SK-N-MC (cell line): Measurements from ENCODE around the gene ARHGAP26.

Experiments
- DNase-seq: peaks from one replicate; pipeline ENCODE4 v3.0.0-alpha.2; 2011; ENCODE audit warnings: low read depth, low spot score
- H3K27ac ChIP-seq: fragments of 200-600 bp; sonication (generic); 2 replicates; pipeline ENCODE4 v1.5.1; 2016; ENCODE audit warnings: mixed run types
- H3K36me3 ChIP-seq: fragments of 200-600 bp; sonication (generic); 2 replicates; pipeline ENCODE4 v1.6.1; 2017; ENCODE audit warnings: antibody characterized with exemption, low read length, mixed read lengths; ENCODE audit not compliant: insufficient read depth
- H3K4me3 ChIP-seq: fragments of 200-600 bp; sonication (generic); 2 replicates; pipeline ENCODE4 v1.5.1; 2016
- H3K9ac ChIP-seq: fragments of 200-600 bp; sonication (generic); 2 replicates; pipeline ENCODE4 v1.8.0; 2017; ENCODE audit warnings: mixed run types, mixed read lengths; ENCODE audit not compliant: insufficient read length
- H3K9me3 ChIP-seq: fragments of 200-600 bp; sonication (generic); 2 replicates; pipeline ENCODE4 v1.6.1; 2017; ENCODE audit warnings: low read depth, mild to moderate bottlenecking, antibody characterized with exemption, low read length, moderate library complexity, mixed read lengths
- EZH2 ChIP-seq: fragments of 200-600 bp; sonication (generic); IDR thresholded peaks from one replicate; pipeline ENCODE4 v1.6.1; 2017; ENCODE audit warnings: antibody characterized with exemption
- FOXP2 ChIP-seq: optimal IDR thresholded peaks from 2 replicates; pipeline ENCODE3; 2011; ENCODE audit warnings: mild to moderate bottlenecking, moderate library complexity; ENCODE audit not compliant: insufficient read depth; ENCODE audit errors: extremely low read length, control extremely low read depth
- POLR2AphosphoS5 ChIP-seq: IDR thresholded peaks from 2 replicates; pipeline ENCODE4 v1.6.1; 2012; ENCODE audit warnings: mild to moderate bottlenecking, low read depth, low read length, borderline replicate concordance

ARHGAP26 gene

DNA sequence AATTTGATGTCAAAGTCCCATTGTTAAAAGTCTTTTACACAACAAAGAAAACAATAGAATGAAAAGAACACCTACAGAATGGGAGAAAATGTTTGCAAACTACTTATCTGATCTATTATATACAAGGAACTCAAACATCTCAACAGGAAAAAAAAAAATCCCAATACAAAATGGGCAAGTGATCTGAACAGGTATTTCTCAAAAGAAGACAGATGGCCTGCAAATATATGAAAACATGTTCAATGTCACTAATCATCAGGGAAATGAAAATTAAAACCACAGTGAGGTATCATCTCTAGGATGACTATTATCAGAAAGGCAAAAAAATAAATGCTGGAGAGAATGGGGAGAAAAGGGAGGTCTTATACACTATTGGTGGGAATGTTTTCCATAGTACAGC is 301.8 kb downstream of the ARHGAP26 start:
- Histone ChIP-seq H3K27ac (no peak overlapping the region), H3K9ac (no peak overlapping the region), H3K36me3 (no peaks in the 10 kb centered on the region), H3K4me3 (no peak overlapping the region), H3K9me3 (no peaks in the 10 kb centered on the region)
- no peak for TF ChIP-seq FOXP2
- TF ChIP-seq POLR2AphosphoS5 = no peak
- no peak for TF ChIP-seq EZH2
- no peak for DNase-seq

DNA sequence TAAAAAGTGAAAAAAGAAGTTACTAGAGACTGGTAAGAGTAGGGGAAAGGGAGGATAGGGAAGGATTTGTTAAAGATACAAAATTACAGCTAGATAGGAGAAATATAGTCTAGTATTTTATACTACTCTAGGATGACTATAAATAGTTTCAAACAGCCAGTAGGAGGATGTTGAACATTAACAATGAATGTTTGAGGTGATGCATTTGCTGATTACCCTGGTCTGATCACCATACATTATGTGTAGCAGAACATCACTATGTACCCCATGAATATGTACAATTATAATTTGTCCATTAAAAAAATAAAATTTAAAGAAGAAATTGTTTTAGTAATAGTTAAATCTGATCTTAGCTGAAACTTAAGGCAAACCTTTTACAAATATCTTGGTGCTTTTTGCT is 302.6 kb downstream of the ARHGAP26 start:
- no peaks in the 10 kb centered on the region for H3K9me3 ChIP-seq
- TF ChIP-seq POLR2AphosphoS5 (no peak), FOXP2 (no peak), EZH2 (no peak)
- no peak overlapping the region for H3K27ac ChIP-seq
- no peaks in the 10 kb centered on the region for H3K36me3 ChIP-seq
- no peak overlapping the region for H3K4me3 ChIP-seq
- no peak for DNase-seq
- H3K9ac ChIP-seq = no peak overlapping the region

GRCh38 chr5:143073766-143074165 is 303.6 kb downstream of the ARHGAP26 start:
- Histone ChIP-seq H3K27ac (no peak overlapping the region), H3K9me3 (no peaks in the 10 kb centered on the region), H3K36me3 (no peaks in the 10 kb centered on the region), H3K4me3 (no peak overlapping the region), H3K9ac (no peak overlapping the region)
- TF ChIP-seq POLR2AphosphoS5 (no peak), EZH2 (no peak), FOXP2 (no peak)
- no peak for DNase-seq

DNA sequence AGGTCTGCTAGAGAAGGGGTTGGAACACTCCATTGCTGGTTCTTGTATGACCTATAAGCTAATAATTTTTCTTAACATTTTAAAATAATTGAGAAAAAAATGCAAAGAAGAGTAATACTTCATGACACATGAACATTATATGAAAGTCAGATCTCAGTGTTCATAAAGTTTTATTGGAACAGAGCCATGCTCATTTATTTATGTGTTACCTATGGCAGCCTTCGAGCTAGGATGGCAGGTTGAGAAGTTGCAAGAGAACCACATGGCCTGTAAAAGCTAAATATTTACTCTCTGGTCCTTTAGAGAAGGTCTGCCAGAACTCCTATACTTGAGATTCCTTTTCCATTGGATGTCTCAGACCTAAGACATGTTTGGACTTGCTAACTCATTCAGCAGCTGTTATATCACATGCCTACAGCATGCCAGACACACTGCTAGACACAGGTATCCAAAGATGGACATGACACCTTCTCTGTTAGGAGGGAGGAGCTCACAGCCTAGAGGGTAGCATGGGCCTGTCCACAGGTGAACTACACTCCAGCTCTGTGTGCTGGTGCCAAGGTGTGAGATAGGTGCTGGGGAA is 304.3 kb downstream of the ARHGAP26 start:
- DNase-seq = no peak
- H3K9ac ChIP-seq = no peak overlapping the region
- H3K27ac ChIP-seq = no peak overlapping the region
- H3K4me3 ChIP-seq = no peak overlapping the region
- TF ChIP-seq EZH2 (no peak), FOXP2 (no peak), POLR2AphosphoS5 (no peak)
- no peaks in the 10 kb centered on the region for H3K9me3 ChIP-seq
- no peaks in the 10 kb centered on the region for H3K36me3 ChIP-seq

DNA sequence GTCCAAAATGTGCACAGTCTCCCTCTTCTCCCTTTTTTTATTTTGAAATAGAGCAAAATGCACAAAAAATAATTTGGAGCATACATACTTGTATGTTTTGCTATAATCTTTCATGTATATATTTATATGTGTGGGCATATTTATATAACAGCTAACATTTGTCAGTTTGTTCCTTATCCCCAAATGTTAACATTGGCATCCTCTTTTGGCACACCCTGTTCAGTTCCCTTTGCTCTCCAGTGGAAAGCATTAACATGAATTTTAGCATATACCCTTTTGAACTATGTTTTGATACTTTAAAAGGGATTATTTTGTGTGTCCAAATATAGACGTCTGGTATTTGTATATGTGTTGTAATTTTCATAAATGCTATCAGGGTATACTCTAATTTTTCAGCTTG is 306.2 kb downstream of the ARHGAP26 start:
- H3K4me3 ChIP-seq = no peak overlapping the region
- H3K36me3 ChIP-seq = no peaks in the 10 kb centered on the region
- TF ChIP-seq FOXP2 (no peak), EZH2 (no peak), POLR2AphosphoS5 (no peak)

GRCh38 chr5:143077453-143078103 is 307.4 kb downstream of the ARHGAP26 start:
- TF ChIP-seq EZH2 = no peak
- TF ChIP-seq POLR2AphosphoS5 = no peak
- no peak for TF ChIP-seq FOXP2
- Histone ChIP-seq H3K9me3 (no peaks in the 10 kb centered on the region), H3K27ac (no peak overlapping the region), H3K9ac (no peak overlapping the region), H3K36me3 (no peaks in the 10 kb centered on the region), H3K4me3 (no peak overlapping the region)
- no peak for DNase-seq

More for the DNA sequence above, 306.2 kb downstream of the ARHGAP26 start:
- no peaks in the 10 kb centered on the region for H3K9me3 ChIP-seq
- H3K27ac ChIP-seq = no peak overlapping the region
- no peak overlapping the region for H3K9ac ChIP-seq
- DNase-seq = no peak

DNA sequence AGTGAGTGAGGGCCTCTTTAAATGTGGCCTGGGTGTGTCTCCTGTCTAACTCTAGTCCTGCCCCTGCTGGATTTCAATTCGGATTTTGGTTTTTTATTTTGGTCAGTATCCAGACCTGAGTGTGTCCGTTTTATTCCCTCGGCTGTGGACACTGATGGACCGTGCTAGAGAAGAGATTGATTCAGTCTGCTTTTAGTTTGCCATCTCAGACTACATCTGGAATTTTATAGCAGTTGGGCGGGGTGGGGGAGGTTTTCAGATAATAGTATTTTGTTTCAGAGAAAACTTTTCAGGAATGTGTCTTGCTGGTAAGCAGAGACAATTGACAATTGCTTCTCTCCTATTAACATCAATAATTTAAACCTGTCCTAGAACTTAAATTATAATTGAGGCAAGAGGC is 308.1 kb downstream of the ARHGAP26 start:
- Histone ChIP-seq H3K36me3 (no peaks in the 10 kb centered on the region), H3K4me3 (no peak overlapping the region), H3K9ac (no peak overlapping the region), H3K27ac (no peak overlapping the region), H3K9me3 (no peaks in the 10 kb centered on the region)
- no peak for DNase-seq
- TF ChIP-seq FOXP2 (no peak), EZH2 (no peak), POLR2AphosphoS5 (no peak)

- Histone ChIP-seq H3K27ac (no peak overlapping the region), H3K4me3 (no peak overlapping the region), H3K9ac (no peak overlapping the region), H3K36me3 (no peaks in the 10 kb centered on the region), H3K9me3 (no peaks in the 10 kb centered on the region)
- DNase-seq = no peak
- TF ChIP-seq EZH2 = no peak
These were observed 308.8 kb downstream of the ARHGAP26 start for GRCh38 chr5:143078971-143079370.

GRCh38 chr5:143080407-143080806 is 310.2 kb downstream of the ARHGAP26 start:
- no peak for DNase-seq
- no peaks in the 10 kb centered on the region for H3K9me3 ChIP-seq
- H3K9ac ChIP-seq = no peak overlapping the region
- H3K27ac ChIP-seq = no peak overlapping the region
- H3K36me3 ChIP-seq = no peaks in the 10 kb centered on the region
- no peak overlapping the region for H3K4me3 ChIP-seq
- TF ChIP-seq POLR2AphosphoS5 (no peak), FOXP2 (no peak), EZH2 (no peak)
